Endothelial cell of umbilical vein (primary cell): Measurements from ENCODE around the gene ZNF148. TPM values are rescaled to one million over a fixed set of nuclear protein-coding genes. Genes with fewer than 3 reads are reported as not detected.

Experiments used
- BruUV-seq: library from RNA; stranded (reverse); fragments of 400-500 nt; replicated peaks from 2 replicates; lab custom pipeline; 2021; lab: Mats Ljungman, UMichigan
- CTCF ChIA-PET: fragments of 300-600, 350-600 bp; sonication (Branson Sonifier 250); formaldehyde crosslinking; loops from one replicate; lab custom pipeline; 2021; ENCODE audit warnings: antibody characterized with exemption, inconsistent platforms; lab: Charles Lee
- POLR2A ChIA-PET: fragments of 300-600, 350-600 bp; sonication (Branson Sonifier 250); formaldehyde crosslinking; loops from one replicate; lab custom pipeline; 2021; ENCODE audit warnings: antibody characterized with exemption, inconsistent platforms; lab: Charles Lee
- DNase-seq: peaks from one replicate; pipeline ENCODE4 v3.0.0-alpha.2; 2011; ENCODE audit warnings: low read depth, low spot score
- FAIRE-seq: peaks from 2 replicates; lab custom pipeline; 2011; peaks lifted over from hg19 to GRCh38; lab: Jason Lieb, UNC
- H2AFZ ChIP-seq: 2 replicates; pipeline ENCODE4 v1.6.0; 2012; ENCODE audit warnings: low read depth, low read length, control low read depth, inconsistent platforms
- H3K27ac ChIP-seq: 2 replicates; pipeline ENCODE4 v1.5.1; 2011; ENCODE audit warnings: low read depth, mild to moderate bottlenecking, control low read depth, low read length, moderate library complexity; ENCODE audit not compliant: insufficient read depth
- H3K27me3 ChIP-seq, 2 experiments: 2 replicates each; pipeline versions ENCODE4 v1.6.0 to v1.6.1; 2011; ENCODE audit warnings: low read length in 2 of 2, mixed read lengths in 1 of 2; ENCODE audit not compliant: control insufficient read depth in 2 of 2, insufficient read depth in 2 of 2
- H3K36me3 ChIP-seq, 2 experiments: 2 replicates in 1 of 2; 3 replicates in 1 of 2; pipeline ENCODE4 v1.5.1; 2011; ENCODE audit warnings: low read length in 2 of 2, mild to moderate bottlenecking in 1 of 2, moderate library complexity in 1 of 2; ENCODE audit not compliant: control insufficient read depth in 2 of 2, insufficient read depth in 2 of 2; ENCODE audit errors: extremely low read depth in 1 of 2
- H3K4me1 ChIP-seq: 3 replicates; pipeline ENCODE4 v1.5.1; 2011; ENCODE audit warnings: mild to moderate bottlenecking, low read length; ENCODE audit not compliant: control insufficient read depth, insufficient read depth; ENCODE audit errors: extremely low read depth
- H3K4me2 ChIP-seq: 2 replicates; pipeline ENCODE4 v1.6.1; 2011; ENCODE audit warnings: low read length, control low read depth, mixed read lengths; ENCODE audit not compliant: insufficient read depth
- H3K4me3 ChIP-seq, 3 experiments: fragments of 200-600 bp in 1 of 3; sonication (generic), shearing (Covaris generic) in 1 of 3; replicated peaks in 1 of 3; 2 replicates each; pipeline ENCODE4 v1.5.1; 2011 to 2016; ENCODE audit warnings: control low read depth in 3 of 3, low read length in 3 of 3, mild to moderate bottlenecking in 2 of 3, inconsistent platforms in 1 of 3, low read depth in 1 of 3, moderate library complexity in 1 of 3; ENCODE audit not compliant: insufficient read depth in 1 of 3
- H3K79me2 ChIP-seq: 2 replicates; pipeline ENCODE4 v1.6.0; 2012; ENCODE audit warnings: low read length, inconsistent platforms; ENCODE audit not compliant: control insufficient read depth, insufficient read depth
- H3K9ac ChIP-seq: replicated peaks from 2 replicates; pipeline ENCODE3; 2011; ENCODE audit warnings: low read length, control low read depth; ENCODE audit not compliant: insufficient read depth; ENCODE audit errors: extremely low read depth
- H3K9me1 ChIP-seq: replicated peaks from 3 replicates; pipeline ENCODE4 v1.6.0; 2011; ENCODE audit warnings: mild to moderate bottlenecking, low read length; ENCODE audit not compliant: control insufficient read depth, insufficient read depth; ENCODE audit errors: extremely low read depth
- H3K9me3 ChIP-seq: replicated peaks from 2 replicates; pipeline ENCODE4 v1.5.1; 2012; ENCODE audit warnings: low read length, inconsistent platforms; ENCODE audit not compliant: control insufficient read depth, insufficient read depth
- H4K20me1 ChIP-seq: replicated peaks from 2 replicates; pipeline ENCODE3; 2011; ENCODE audit warnings: mild to moderate bottlenecking, low read length; ENCODE audit not compliant: control insufficient read depth, insufficient read depth; ENCODE audit errors: extremely low read depth
- EZH2 ChIP-seq: IDR thresholded peaks from 2 replicates; pipeline ENCODE4 v1.6.1; 2012; ENCODE audit warnings: borderline replicate concordance, low read depth, mild to moderate bottlenecking, moderate library complexity, low read length, inconsistent platforms; ENCODE audit not compliant: severe bottlenecking
- FOS ChIP-seq: IDR thresholded peaks from 2 replicates; pipeline ENCODE4 v1.6.1; 2011; ENCODE audit warnings: mild to moderate bottlenecking, low read length, moderate library complexity, borderline replicate concordance; ENCODE audit not compliant: insufficient read depth
- GATA2 ChIP-seq: IDR thresholded peaks from 2 replicates; pipeline ENCODE4 v1.7.0; 2011; ENCODE audit warnings: low read depth, mild to moderate bottlenecking, moderate library complexity, mixed read lengths, low read length; ENCODE audit not compliant: insufficient read length, insufficient read depth
- JUN ChIP-seq: IDR thresholded peaks from 2 replicates; pipeline ENCODE4 v1.6.1; 2011; ENCODE audit warnings: borderline replicate concordance, low read depth; ENCODE audit not compliant: insufficient read length, insufficient read depth
- MYC ChIP-seq: IDR thresholded peaks from one replicate; pipeline ENCODE4 v1.6.1; 2011; ENCODE audit warnings: mild to moderate bottlenecking, low read depth, low read length
- POLR2A ChIP-seq: IDR thresholded peaks from 2 replicates; pipeline ENCODE4 v1.6.1; 2012; ENCODE audit warnings: low read depth, mild to moderate bottlenecking, control low read depth, low read length
- POLR2AphosphoS5 ChIP-seq: IDR thresholded peaks from 2 replicates; pipeline ENCODE4 v1.6.1; 2012; ENCODE audit warnings: low read depth, mild to moderate bottlenecking, control low read depth, low read length, moderate library complexity; ENCODE audit not compliant: insufficient read depth
- dilution Hi-C: fragments of 300-500 bp; cut with MboI; formaldehyde crosslinking; loops from one replicate; pipeline ENCODE4 v1.15.0; 2019; ENCODE audit warnings: low sequenced_read_pairs; ENCODE audit not compliant: extremely low pct_ligation_motif_present
- intact Hi-C: fragments of 100-400 bp; cut with micrococcal nuclease; formaldehyde crosslinking; loops from one replicate; pipeline ENCODE4 v1.10.0; 2022
- polyA plus RNA-seq, 4 experiments: library from polyadenylated mRNA; depleted of rRNA in 3 of 4; stranded (reverse) in 3 of 4; unstranded in 1 of 4; fragments of >200 nt; gene quantifications; 2 replicates each; pipeline versions ENCODE4 v1.2.1 to v1.2.3, GENCODE V29; 2011 to 2012; ENCODE audit warnings: missing spikeins in 1 of 4
- total RNA-seq: library from RNA; stranded (reverse); gene quantifications from 2 replicates; pipeline ENCODE4 v1.2.3, GENCODE V29; 2021
- TF ChIP-seq, protein P1 (sequence below), 2 donors: IDR thresholded peaks; 1 replicate in 1 of 2; 2 replicates in 1 of 2; pipeline ENCODE4 v1.5.1; 2011; ENCODE audit warnings: low read length in 2 of 2, mild to moderate bottlenecking in 2 of 2, moderate library complexity in 2 of 2, control low read depth in 1 of 2, inconsistent platforms in 1 of 2, low read depth in 1 of 2; ENCODE audit not compliant: insufficient read depth in 1 of 2; ENCODE audit errors: extremely low read depth in 1 of 2
- TF ChIP-seq, protein P2 (sequence below): IDR thresholded peaks from 2 replicates; pipeline ENCODE4 v1.6.1; 2011; ENCODE audit not compliant: insufficient read depth, insufficient read length

The ZNF148 gene
- total and polyA plus RNA-seq, 2 donors (not counting 3 experiments of a cell fraction or from before 2014, with no cell fraction given) = 8.0 to 41.3 TPM

DNA sequence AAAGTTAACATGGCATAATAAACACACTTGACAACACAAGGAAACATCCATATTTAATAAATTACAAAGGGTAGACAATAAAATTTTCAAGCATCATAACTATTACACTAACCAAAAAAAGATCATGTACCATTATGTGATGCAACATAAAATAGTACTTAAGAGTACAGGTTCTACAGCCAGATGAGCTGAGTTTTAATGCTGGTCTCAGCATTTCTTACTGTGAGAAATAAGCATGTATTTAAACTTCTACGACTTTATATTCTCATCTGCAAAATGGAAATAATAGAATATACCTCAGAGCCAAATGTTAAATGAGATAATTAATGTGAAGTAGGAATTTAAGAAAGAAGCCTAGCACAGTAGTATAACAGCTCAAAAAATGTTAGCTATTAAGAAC lies 128.9 kb downstream of the ZNF148 start:
- H3K4me1 ChIP-seq = no peaks in the 10 kb centered on the region
- no peak overlapping the region for H2AFZ ChIP-seq
- peaks cover 2% of the 10 kb centered on the region for H4K20me1 ChIP-seq
- no peak for FAIRE-seq
- dilution Hi-C loops (no loop called here), intact Hi-C loops (no loop called here)
- H3K4me2 ChIP-seq = no peak overlapping the region
- H3K79me2 ChIP-seq = no peaks in the 10 kb centered on the region
- TF ChIP-seq, protein P1, sequence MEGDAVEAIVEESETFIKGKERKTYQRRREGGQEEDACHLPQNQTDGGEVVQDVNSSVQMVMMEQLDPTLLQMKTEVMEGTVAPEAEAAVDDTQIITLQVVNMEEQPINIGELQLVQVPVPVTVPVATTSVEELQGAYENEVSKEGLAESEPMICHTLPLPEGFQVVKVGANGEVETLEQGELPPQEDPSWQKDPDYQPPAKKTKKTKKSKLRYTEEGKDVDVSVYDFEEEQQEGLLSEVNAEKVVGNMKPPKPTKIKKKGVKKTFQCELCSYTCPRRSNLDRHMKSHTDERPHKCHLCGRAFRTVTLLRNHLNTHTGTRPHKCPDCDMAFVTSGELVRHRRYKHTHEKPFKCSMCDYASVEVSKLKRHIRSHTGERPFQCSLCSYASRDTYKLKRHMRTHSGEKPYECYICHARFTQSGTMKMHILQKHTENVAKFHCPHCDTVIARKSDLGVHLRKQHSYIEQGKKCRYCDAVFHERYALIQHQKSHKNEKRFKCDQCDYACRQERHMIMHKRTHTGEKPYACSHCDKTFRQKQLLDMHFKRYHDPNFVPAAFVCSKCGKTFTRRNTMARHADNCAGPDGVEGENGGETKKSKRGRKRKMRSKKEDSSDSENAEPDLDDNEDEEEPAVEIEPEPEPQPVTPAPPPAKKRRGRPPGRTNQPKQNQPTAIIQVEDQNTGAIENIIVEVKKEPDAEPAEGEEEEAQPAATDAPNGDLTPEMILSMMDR (IDR thresholded peaks at IDR 0.05; ENCODE audit: extremely low read depth in 1 of 2, insufficient read depth in 1 of 2, low read depth in 1 of 2, low read length in 2 of 2) = no peak
- TF ChIP-seq FOS (no peak), JUN (no peak)
- TF ChIP-seq, protein P2, sequence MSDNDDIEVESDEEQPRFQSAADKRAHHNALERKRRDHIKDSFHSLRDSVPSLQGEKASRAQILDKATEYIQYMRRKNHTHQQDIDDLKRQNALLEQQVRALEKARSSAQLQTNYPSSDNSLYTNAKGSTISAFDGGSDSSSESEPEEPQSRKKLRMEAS = no peak
- BruUV-seq = no TSS peak
- H3K27ac ChIP-seq = no peak overlapping the region
- ChIA-PET CTCF (no interaction called here), POLR2A (no interaction called here)
- H3K9me3 ChIP-seq = no peaks in the 10 kb centered on the region
- no peaks in the 10 kb centered on the region for H3K27me3 ChIP-seq
- no peaks in the 10 kb centered on the region for H3K36me3 ChIP-seq
- no peak for DNase-seq
- H3K9ac ChIP-seq = no peak overlapping the region
- H3K9me1 ChIP-seq = no peaks in the 10 kb centered on the region
- H3K4me3 ChIP-seq = no peak overlapping the region

DNA sequence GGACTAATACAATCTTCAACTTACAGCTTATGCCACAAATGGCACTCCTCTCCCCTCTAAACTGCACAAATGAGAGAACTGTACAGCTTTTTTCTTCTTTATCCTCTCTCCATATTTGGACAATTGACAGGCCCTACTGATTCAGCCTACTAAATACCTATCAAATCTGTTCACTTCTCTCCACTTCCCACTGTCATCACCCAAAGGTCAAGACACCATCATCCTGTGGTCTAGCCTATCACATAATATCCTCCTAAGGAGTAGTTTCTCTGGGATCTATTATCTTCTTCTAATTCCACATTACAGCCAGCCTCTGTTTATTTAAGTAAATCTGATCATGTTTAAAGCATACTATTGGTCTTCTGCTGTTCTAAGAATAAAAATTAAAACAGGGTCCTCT lies 129.6 kb downstream of the ZNF148 start:
- dilution Hi-C loops (no loop called here), intact Hi-C loops (no loop called here)
- H3K27me3 ChIP-seq = no peaks in the 10 kb centered on the region
- no peak overlapping the region for H3K4me2 ChIP-seq
- H2AFZ ChIP-seq = no peak overlapping the region
- no peaks in the 10 kb centered on the region for H3K4me1 ChIP-seq
- H3K9me1 ChIP-seq = no peaks in the 10 kb centered on the region
- H3K4me3 ChIP-seq = no peak overlapping the region
- no peaks in the 10 kb centered on the region for H3K9me3 ChIP-seq
- H3K79me2 ChIP-seq = no peaks in the 10 kb centered on the region
- no peak overlapping the region for H3K27ac ChIP-seq
- peaks cover 2% of the 10 kb centered on the region for H4K20me1 ChIP-seq
- CTCF ChIA-PET = no interaction called here
- FAIRE-seq (no peak), DNase-seq (no peak)
- no peak for TF ChIP-seq MYC
- no peak for TF ChIP-seq EZH2
- no peak for TF ChIP-seq POLR2A
- no peak for TF ChIP-seq FOS
- TF ChIP-seq GATA2 = no peak
- TF ChIP-seq, protein P1 (IDR thresholded peaks at IDR 0.05; ENCODE audit: extremely low read depth in 1 of 2, insufficient read depth in 1 of 2, low read depth in 1 of 2, low read length in 2 of 2) = no peak
- no peak for TF ChIP-seq POLR2AphosphoS5
- no peak for TF ChIP-seq JUN
- TF ChIP-seq, protein P2 = no peak
- no TSS peak for BruUV-seq
- no peaks in the 10 kb centered on the region for H3K36me3 ChIP-seq
- POLR2A ChIA-PET = no interaction called here
- H3K9ac ChIP-seq = no peak overlapping the region
